Keratinocyte (primary cell): ENCODE measurements around the gene ERRFI1.

Experiments used
- CTCF ChIP-seq, 3 experiments: IDR thresholded peaks in 1 of 3; conservative IDR thresholded peaks in 1 of 3; optimal IDR thresholded peaks in 1 of 3; 2 replicates in 2 of 3; 3 replicates in 1 of 3; pipeline versions ENCODE3 to v1.5.1; 2011; ENCODE audit warnings: low read length in 3 of 3, mild to moderate bottlenecking in 3 of 3, moderate library complexity in 2 of 3, control low read depth in 1 of 3, inconsistent platforms in 1 of 3; ENCODE audit not compliant: insufficient read depth in 2 of 3; ENCODE audit errors: extremely low read depth in 1 of 3
- EZH2 ChIP-seq: IDR thresholded peaks from one replicate; pipeline ENCODE4 v1.6.1; 2012; ENCODE audit warnings: inconsistent platforms, mild to moderate bottlenecking, low read length, moderate library complexity

- TF ChIP-seq CTCF (optimal IDR thresholded peaks at IDR 0.05 in 1 of 3, IDR thresholded peaks at IDR 0.05 in 1 of 3, conservative IDR thresholded peaks at IDR 0.05 in 1 of 3; ENCODE audit: extremely low read depth in 1 of 3, insufficient read depth in 2 of 3, low read length in 3 of 3) (no peak), EZH2 (no peak)
These were observed 64.1 kb downstream of the ERRFI1 start for GRCh38 chr1:7962014-7962335.
